ENCODE measurements around the gene PLCB1. TPM values are rescaled to one million over a fixed set of nuclear protein-coding genes. Genes with fewer than 3 reads are reported as not detected.

The PLCB1 gene
- total RNA-seq, 4 donors from 2014 or later, result 13.5 to 110 (median 30.4) TPM

- no peak for TF ChIP-seq POLR2A (IDR thresholded peaks at IDR 0.05)
- no peak for TF ChIP-seq CTCF (IDR thresholded peaks at IDR 0.05)
- DNase-seq, result no peak
- no peaks in the 10 kb centered on the region for H3K36me3 ChIP-seq
- no peak overlapping the region for H3K4me3 ChIP-seq
- no peaks in the 10 kb centered on the region for H3K27me3 ChIP-seq
- H3K9me3 ChIP-seq, result no peaks in the 10 kb centered on the region
- no peak overlapping the region for H3K27ac ChIP-seq
- intact Hi-C loops (cut with DNase I; ENCODE audit: low total_unique reads), result no loop called here
- no peaks in the 10 kb centered on the region for H3K4me1 ChIP-seq
Measured at GRCh38 chr20:8862092-8862491, 730.0 kb downstream of the PLCB1 start.

GRCh38 chr20:8865636-8866035, 733.6 kb downstream of the PLCB1 start:
- no peaks in the 10 kb centered on the region for H3K4me1 ChIP-seq
- no peak for TF ChIP-seq CTCF (IDR thresholded peaks at IDR 0.05)
- H3K36me3 ChIP-seq, result no peaks in the 10 kb centered on the region
- intact Hi-C loops (cut with DNase I; ENCODE audit: low total_unique reads), result no loop called here
- no peak for DNase-seq
- no peaks in the 10 kb centered on the region for H3K9me3 ChIP-seq
- no peak overlapping the region for H3K27ac ChIP-seq
- no peaks in the 10 kb centered on the region for H3K27me3 ChIP-seq
- no peak overlapping the region for H3K4me3 ChIP-seq

- Histone ChIP-seq H3K4me3 (no peak overlapping the region), H3K36me3 (no peaks in the 10 kb centered on the region), H3K4me1 (no peaks in the 10 kb centered on the region), H3K9me3 (no peaks in the 10 kb centered on the region), H3K27me3 (no peaks in the 10 kb centered on the region), H3K27ac (no peak overlapping the region)
- intact Hi-C loops (cut with DNase I; ENCODE audit: low total_unique reads), result no loop called here
- TF ChIP-seq CTCF (IDR thresholded peaks at IDR 0.05) (no peak), POLR2A (IDR thresholded peaks at IDR 0.05) (no peak)
- DNase-seq, result no peak
Measured at GRCh38 chr20:8867038-8867740, 735.1 kb downstream of the PLCB1 start.

- Histone ChIP-seq H3K27me3 (no peaks in the 10 kb centered on the region), H3K27ac (no peak overlapping the region), H3K36me3 (no peaks in the 10 kb centered on the region), H3K9me3 (no peaks in the 10 kb centered on the region), H3K4me1 (no peaks in the 10 kb centered on the region), H3K4me3 (no peak overlapping the region)
- no peak for DNase-seq
- TF ChIP-seq POLR2A (IDR thresholded peaks at IDR 0.05) (no peak), CTCF (IDR thresholded peaks at IDR 0.05) (no peak)
- intact Hi-C loops (cut with DNase I; ENCODE audit: low total_unique reads), result no loop called here
Measured at GRCh38 chr20:8870652-8871051, 738.6 kb downstream of the PLCB1 start.

GRCh38 chr20:8874437-8874836, 742.4 kb downstream of the PLCB1 start:
- no peak for DNase-seq
- intact Hi-C loops (cut with DNase I; ENCODE audit: low total_unique reads), result no loop called here
- no peak for TF ChIP-seq POLR2A (IDR thresholded peaks at IDR 0.05)
- TF ChIP-seq CTCF (IDR thresholded peaks at IDR 0.05), result no peak
- Histone ChIP-seq H3K9me3 (no peaks in the 10 kb centered on the region), H3K4me3 (no peak overlapping the region), H3K4me1 (no peaks in the 10 kb centered on the region), H3K27ac (no peak overlapping the region), H3K36me3 (no peaks in the 10 kb centered on the region), H3K27me3 (no peaks in the 10 kb centered on the region)

Data from uterus (tissue), 4 donors.